Measurements from ENCODE around the gene ZNF524. TPM values are rescaled to one million over a fixed set of nuclear protein-coding genes. Genes with fewer than 3 reads are reported as not detected.

ZNF524 gene
- total and polyA plus RNA-seq, 9 donors: 7.0 to 11.6 (median 9.3) TPM

- whole genome bisulfite sequencing (ENCODE audit: insufficient coverage): 68% methylated on average over 4 of the region's 14 CpGs
- H3K27me3 ChIP-seq (ENCODE audit: control insufficient read depth, insufficient read depth, low read length): no peaks in the 10 kb centered on the region
- H3K9me3 ChIP-seq (replicated peaks; ENCODE audit: control insufficient read depth, low read depth, low read length): no peaks in the 10 kb centered on the region
- H3K36me3 ChIP-seq (ENCODE audit: control insufficient read depth, insufficient read depth, low read length): peaks cover 34% of the 10 kb centered on the region
- peaks cover 51% of the 10 kb centered on the region for H3K4me1 ChIP-seq (ENCODE audit: control insufficient read depth, insufficient read depth, low read length)
- H3K4me3 ChIP-seq (ENCODE audit: low read length): peak overlapping the region; percentile 86
- H3K27ac ChIP-seq (ENCODE audit: low read length): no peak overlapping the region
- DNase-seq: no peak
Observed at GRCh38 chr19:55646889-55647731, 47.0 kb downstream of the ZNF524 start.

GRCh38 chr19:55647732-55648584 lies 47.9 kb downstream of the ZNF524 start, which contains the start of gene CCDC106:
Gene CCDC106 (plus strand): TSS chr19:55648212. CDS start chr19:55649047, 835 bp downstream.
- Histone ChIP-seq H3K4me1 (ENCODE audit: control insufficient read depth, insufficient read depth, low read length) (peaks cover 44% of the 10 kb centered on the region), H3K27ac (ENCODE audit: low read length) (peak within 1 kb of the TSS; percentile 85), H3K36me3 (ENCODE audit: control insufficient read depth, insufficient read depth, low read length) (peaks cover 38% of the 10 kb centered on the region), H3K9me3 (replicated peaks; ENCODE audit: control insufficient read depth, low read depth, low read length) (no peaks in the 10 kb centered on the region), H3K27me3 (ENCODE audit: control insufficient read depth, insufficient read depth, low read length) (no peaks in the 10 kb centered on the region), H3K4me3 (ENCODE audit: low read length) (peak within 1 kb of the TSS; percentile 86)
- under 1% methylated on average over 62 of the region's 87 CpGs for WGBS (ENCODE audit: insufficient coverage)
- peak; percentile 89 for DNase-seq

- 15% methylated on average over 16 of the region's 25 CpGs for WGBS (ENCODE audit: insufficient coverage)
- DNase-seq: peak; percentile 40
- H3K9me3 ChIP-seq (replicated peaks; ENCODE audit: control insufficient read depth, low read depth, low read length): no peaks in the 10 kb centered on the region
- no peaks in the 10 kb centered on the region for H3K27me3 ChIP-seq (ENCODE audit: control insufficient read depth, insufficient read depth, low read length)
- peak overlapping the region; percentile 86 for H3K4me3 ChIP-seq (ENCODE audit: low read length)
- H3K4me1 ChIP-seq (ENCODE audit: control insufficient read depth, insufficient read depth, low read length): peaks cover 43% of the 10 kb centered on the region
- H3K27ac ChIP-seq (ENCODE audit: low read length): peak overlapping the region; percentile 42
- H3K36me3 ChIP-seq (ENCODE audit: control insufficient read depth, insufficient read depth, low read length): peaks cover 38% of the 10 kb centered on the region
Observed at GRCh38 chr19:55648585-55649267, 48.6 kb downstream of the ZNF524 start.

- no peaks in the 10 kb centered on the region for H3K27me3 ChIP-seq (ENCODE audit: control insufficient read depth, insufficient read depth, low read length)
- peaks cover 35% of the 10 kb centered on the region for H3K4me1 ChIP-seq (ENCODE audit: control insufficient read depth, insufficient read depth, low read length)
- peak; percentile 30 for DNase-seq
- no peak overlapping the region for H3K27ac ChIP-seq (ENCODE audit: low read length)
- WGBS (ENCODE audit: insufficient coverage): 58% methylated on average over 10 of the region's 17 CpGs
- peak overlapping the region; percentile 86 for H3K4me3 ChIP-seq (ENCODE audit: low read length)
- H3K9me3 ChIP-seq (replicated peaks; ENCODE audit: control insufficient read depth, low read depth, low read length): no peaks in the 10 kb centered on the region
- peaks cover 36% of the 10 kb centered on the region for H3K36me3 ChIP-seq (ENCODE audit: control insufficient read depth, insufficient read depth, low read length)
Observed at GRCh38 chr19:55649268-55650125, 49.4 kb downstream of the ZNF524 start.

- no peaks in the 10 kb centered on the region for H3K9me3 ChIP-seq (replicated peaks; ENCODE audit: control insufficient read depth, low read depth, low read length)
- H3K27me3 ChIP-seq (ENCODE audit: control insufficient read depth, insufficient read depth, low read length): no peaks in the 10 kb centered on the region
- no peak overlapping the region for H3K4me3 ChIP-seq (ENCODE audit: low read length)
- peaks cover 29% of the 10 kb centered on the region for H3K4me1 ChIP-seq (ENCODE audit: control insufficient read depth, insufficient read depth, low read length)
- 87% methylated on average over 2 of the region's 4 CpGs for WGBS (ENCODE audit: insufficient coverage)
- peaks cover 30% of the 10 kb centered on the region for H3K36me3 ChIP-seq (ENCODE audit: control insufficient read depth, insufficient read depth, low read length)
- no peak for DNase-seq
- H3K27ac ChIP-seq (ENCODE audit: low read length): no peak overlapping the region
Observed at GRCh38 chr19:55650126-55650557, 50.1 kb downstream of the ZNF524 start.

GRCh38 chr19:55650602-55651230 lies 50.6 kb downstream of the ZNF524 start:
- Histone ChIP-seq H3K4me3 (ENCODE audit: low read length) (no peak overlapping the region), H3K27me3 (ENCODE audit: control insufficient read depth, insufficient read depth, low read length) (no peaks in the 10 kb centered on the region), H3K9me3 (replicated peaks; ENCODE audit: control insufficient read depth, low read depth, low read length) (no peaks in the 10 kb centered on the region), H3K4me1 (ENCODE audit: control insufficient read depth, insufficient read depth, low read length) (peaks cover 29% of the 10 kb centered on the region), H3K27ac (ENCODE audit: low read length) (no peak overlapping the region), H3K36me3 (ENCODE audit: control insufficient read depth, insufficient read depth, low read length) (peaks cover 24% of the 10 kb centered on the region)
- DNase-seq: peak; percentile 27
- WGBS (ENCODE audit: insufficient coverage): 89% methylated on average over 10 of the region's 17 CpGs

GRCh38 chr19:55651236-55651635 lies 51.1 kb downstream of the ZNF524 start:
- Histone ChIP-seq H3K36me3 (ENCODE audit: control insufficient read depth, insufficient read depth, low read length) (peaks cover 22% of the 10 kb centered on the region), H3K27me3 (ENCODE audit: control insufficient read depth, insufficient read depth, low read length) (no peaks in the 10 kb centered on the region), H3K4me1 (ENCODE audit: control insufficient read depth, insufficient read depth, low read length) (peaks cover 34% of the 10 kb centered on the region), H3K9me3 (replicated peaks; ENCODE audit: control insufficient read depth, low read depth, low read length) (no peaks in the 10 kb centered on the region), H3K27ac (ENCODE audit: low read length) (no peak overlapping the region), H3K4me3 (ENCODE audit: low read length) (no peak overlapping the region)
- 78% methylated on average over 9 of the region's 18 CpGs for WGBS (ENCODE audit: insufficient coverage)
- peak; percentile 27 for DNase-seq

- H3K4me3 ChIP-seq (ENCODE audit: low read length): no peak overlapping the region
Observed at GRCh38 chr19:55652311-55653128, 52.4 kb downstream of the ZNF524 start.

More at GRCh38 chr19:55652311-55653128, 52.4 kb downstream of the ZNF524 start:
- H3K9me3 ChIP-seq (replicated peaks; ENCODE audit: control insufficient read depth, low read depth, low read length): no peaks in the 10 kb centered on the region
- peaks cover 27% of the 10 kb centered on the region for H3K36me3 ChIP-seq (ENCODE audit: control insufficient read depth, insufficient read depth, low read length)
- peak overlapping the region; percentile 100 for H3K27ac ChIP-seq (ENCODE audit: low read length)
- no peaks in the 10 kb centered on the region for H3K27me3 ChIP-seq (ENCODE audit: control insufficient read depth, insufficient read depth, low read length)
- DNase-seq: peak; percentile 56
- peaks cover 40% of the 10 kb centered on the region for H3K4me1 ChIP-seq (ENCODE audit: control insufficient read depth, insufficient read depth, low read length)
- WGBS (ENCODE audit: insufficient coverage): 52% methylated on average over 61 of the region's 71 CpGs
